T-helper 1 cell (primary cell): ENCODE measurements around the gene FRMD3.

Experiments used
- DNase-seq, 5 donors: peaks; one replicate each; pipeline ENCODE4 v3.0.0-alpha.2; 2012 to 2020

FRMD3 gene

GRCh38 chr9:83431101-83432060, 106.8 kb downstream of the FRMD3 start:
- no peak for DNase-seq

GRCh38 chr9:83430681-83431080, 107.5 kb downstream of the FRMD3 start:
- no peak for DNase-seq

- DNase-seq = no peak
Observed at GRCh38 chr9:83429229-83429628, 109.0 kb downstream of the FRMD3 start.

GRCh38 chr9:83425240-83425639, 113.0 kb downstream of the FRMD3 start:
- DNase-seq = no peak

GRCh38 chr9:83424831-83425230, 113.4 kb downstream of the FRMD3 start:
- no peak for DNase-seq

GRCh38 chr9:83423815-83424707, 114.1 kb downstream of the FRMD3 start:
- no peak for DNase-seq

- DNase-seq = no peak
Observed at GRCh38 chr9:83422527-83422926, 115.7 kb downstream of the FRMD3 start.

- no peak for DNase-seq
Observed at GRCh38 chr9:83420486-83420885, 117.7 kb downstream of the FRMD3 start.

GRCh38 chr9:83419961-83420360, 118.2 kb downstream of the FRMD3 start:
- no peak for DNase-seq

GRCh38 chr9:83418283-83418682, 119.9 kb downstream of the FRMD3 start:
- no peak for DNase-seq

- DNase-seq = no peak
Observed at GRCh38 chr9:83413367-83413766, 124.8 kb downstream of the FRMD3 start.

- no peak for DNase-seq
Observed at GRCh38 chr9:83410701-83411100, 127.5 kb downstream of the FRMD3 start.

- no peak for DNase-seq
Observed at GRCh38 chr9:83406921-83407320, 131.3 kb downstream of the FRMD3 start.

- no peak for DNase-seq
Observed at GRCh38 chr9:83405759-83406158, 132.4 kb downstream of the FRMD3 start.

GRCh38 chr9:83403527-83404238, 134.5 kb downstream of the FRMD3 start:
- DNase-seq = no peak

- no peak for DNase-seq
Observed at GRCh38 chr9:83401328-83401900, 136.8 kb downstream of the FRMD3 start.

GRCh38 chr9:83396813-83397212, 141.4 kb downstream of the FRMD3 start:
- no peak for DNase-seq

GRCh38 chr9:83396342-83396741, 141.9 kb downstream of the FRMD3 start:
- DNase-seq = no peak

- DNase-seq = no peak
Observed at GRCh38 chr9:83392228-83392627, 146.0 kb downstream of the FRMD3 start.

GRCh38 chr9:83388346-83388745, 149.9 kb downstream of the FRMD3 start:
- no peak for DNase-seq

GRCh38 chr9:83387401-83388185, 150.6 kb downstream of the FRMD3 start:
- no peak for DNase-seq

- DNase-seq = no peak
Observed at GRCh38 chr9:83385317-83385716, 152.9 kb downstream of the FRMD3 start.
